Stimulated activated CD4-positive, alpha-beta T cell treated with anti-CD3 and anti-CD28 coated beads, Interleukin-15, amount 100 ng/mL, for 1 hour (primary cell): ENCODE results near the gene INSRR.

Experiments
- DNase-seq, 2 donors: peaks; one replicate each; pipeline ENCODE4 v3.0.0-alpha.2; 2020; ENCODE audit warnings: low read depth in 1 of 2, low spot score in 1 of 2

Gene INSRR

GRCh38 chr1:156808186-156809030 is 50.5 kb downstream of the INSRR start:
- no peak for DNase-seq

- DNase-seq, result no peak
Measured at GRCh38 chr1:156807627-156808026, 51.3 kb downstream of the INSRR start.

GRCh38 chr1:156806512-156807440 is 52.1 kb downstream of the INSRR start:
- DNase-seq, result no peak

- no peak for DNase-seq
Measured at GRCh38 chr1:156805766-156806511, 53.0 kb downstream of the INSRR start.

GRCh38 chr1:156804572-156805243 is 54.2 kb downstream of the INSRR start:
- DNase-seq, result no peak

- no peak for DNase-seq
Measured at GRCh38 chr1:156804026-156804425, 54.9 kb downstream of the INSRR start.

GRCh38 chr1:156803086-156803851 is 55.6 kb downstream of the INSRR start:
- no peak for DNase-seq

- no peak for DNase-seq
Measured at GRCh38 chr1:156802421-156802935, 56.4 kb downstream of the INSRR start.

- DNase-seq, result no peak
Measured at GRCh38 chr1:156801409-156802121, 57.4 kb downstream of the INSRR start.

- no peak for DNase-seq
Measured at GRCh38 chr1:156797212-156797871, 61.6 kb downstream of the INSRR start.

- DNase-seq, result no peak
Measured at GRCh38 chr1:156796340-156797097, 62.4 kb downstream of the INSRR start.

- DNase-seq, result no peak
Measured at GRCh38 chr1:156795787-156796186, 63.1 kb downstream of the INSRR start.

- no peak for DNase-seq
Measured at GRCh38 chr1:156795374-156795733, 63.6 kb downstream of the INSRR start.

GRCh38 chr1:156794506-156795373 is 64.2 kb downstream of the INSRR start:
- no peak for DNase-seq
